A172 (cell line): ENCODE results near the gene RPL38. TPM values are rescaled to one million over a fixed set of nuclear protein-coding genes. Genes with fewer than 3 reads are reported as not detected.

Experiments used
- DNase-seq: peaks from one replicate; pipeline ENCODE4 v3.0.0-alpha.2; 2015; ENCODE audit warnings: low spot score
- total RNA-seq: library from RNA; depleted of rRNA; stranded (reverse); fragments of >200 nt; shearing (Covaris generic); gene quantifications from 2 replicates; pipeline ENCODE4 v1.2.3, GENCODE V29; 2014

RPL38 gene
- total RNA-seq, 1 experiment from 2014 or later: 1,058 TPM

DNA sequence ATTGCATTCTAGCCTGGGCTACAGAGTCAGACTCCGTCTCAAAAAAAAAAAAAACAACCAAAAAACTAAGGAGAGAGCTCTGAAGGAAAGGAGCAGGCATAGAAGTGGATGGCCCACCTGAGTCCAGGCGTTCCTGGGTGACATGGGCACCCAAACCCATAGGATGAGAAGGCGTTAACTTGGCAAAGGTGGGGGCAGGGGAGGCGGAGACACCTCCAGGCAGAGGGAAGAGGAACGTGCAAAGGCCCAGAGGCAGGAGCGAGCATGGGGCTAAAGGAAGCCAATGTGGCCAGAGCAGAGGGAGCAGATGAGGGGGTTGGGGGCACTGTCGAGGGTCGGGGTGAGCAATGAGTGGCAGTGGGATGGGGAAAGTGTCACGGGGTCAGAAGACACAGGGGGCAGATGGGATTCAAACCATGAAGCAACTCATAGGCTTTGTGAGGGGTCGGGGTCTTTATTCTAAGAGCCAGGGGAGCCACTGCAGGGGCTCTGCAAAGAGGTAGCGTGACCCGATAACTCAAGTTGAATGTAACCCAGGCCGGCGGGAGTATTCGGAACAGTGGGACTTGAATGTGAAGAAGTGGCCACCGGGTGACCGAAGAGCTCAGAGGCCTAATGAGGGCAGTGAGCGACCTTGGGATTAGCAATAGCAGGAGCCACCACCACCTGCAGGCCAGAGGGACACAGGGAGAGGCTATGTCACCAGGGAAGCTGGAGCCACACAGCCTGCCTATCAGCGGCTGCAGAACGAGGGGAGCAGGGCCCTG lies 21.7 kb downstream of the RPL38 start:
- no peak for DNase-seq

DNA sequence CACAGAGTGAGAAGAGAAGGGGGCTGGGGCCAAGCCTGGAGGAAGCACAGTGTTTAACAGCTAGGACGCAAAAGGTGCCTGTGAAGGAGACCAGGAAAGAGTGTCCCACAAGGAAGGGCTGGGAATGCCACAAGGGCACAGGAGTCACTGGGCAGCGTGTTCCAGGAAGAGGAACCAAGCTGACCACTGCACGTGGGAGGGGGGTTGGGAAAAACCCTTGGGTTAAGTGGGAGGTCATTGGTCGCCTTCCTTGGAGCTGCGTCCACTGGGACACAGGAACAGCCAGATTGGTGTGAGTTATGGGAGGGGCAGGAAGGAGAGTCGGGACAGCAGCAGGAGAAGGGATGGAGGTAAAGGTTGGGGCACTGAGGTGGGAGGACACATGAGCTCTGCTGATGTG lies 22.8 kb downstream of the RPL38 start:
- DNase-seq: no peak

GRCh38 chr17:74227271-74228080 lies 24.0 kb downstream of the RPL38 start:
- DNase-seq: no peak

GRCh38 chr17:74228306-74228978 lies 25.0 kb downstream of the RPL38 start:
- no peak for DNase-seq

GRCh38 chr17:74230896-74231295 lies 27.4 kb downstream of the RPL38 start:
- no peak for DNase-seq

- DNase-seq: no peak
Observed at GRCh38 chr17:74231928-74232907, 28.7 kb downstream of the RPL38 start.

DNA sequence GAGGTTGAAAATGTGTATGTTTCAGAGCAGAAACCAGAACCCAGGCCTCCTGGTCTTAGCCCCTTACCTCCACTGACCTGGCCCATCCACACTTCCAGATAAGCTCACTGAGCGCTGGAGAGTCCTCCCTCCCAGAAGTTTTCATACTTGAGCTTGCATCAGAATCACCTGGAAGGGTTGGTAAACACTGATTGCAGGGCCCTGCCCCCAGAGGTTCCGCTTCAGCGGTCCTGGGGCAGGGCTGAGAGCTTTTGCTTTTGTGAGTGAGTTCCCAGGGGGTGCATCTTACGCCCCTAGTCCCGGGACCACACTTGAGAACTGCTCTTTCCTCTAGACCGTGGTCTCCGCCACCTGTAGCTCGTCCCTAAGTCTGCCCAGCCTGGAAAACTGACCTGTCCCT lies 30.5 kb downstream of the RPL38 start:
- DNase-seq: no peak

GRCh38 chr17:74234486-74234885 lies 31.0 kb downstream of the RPL38 start:
- no peak for DNase-seq

- no peak for DNase-seq
Observed at GRCh38 chr17:74235040-74235581, 31.6 kb downstream of the RPL38 start.

DNA sequence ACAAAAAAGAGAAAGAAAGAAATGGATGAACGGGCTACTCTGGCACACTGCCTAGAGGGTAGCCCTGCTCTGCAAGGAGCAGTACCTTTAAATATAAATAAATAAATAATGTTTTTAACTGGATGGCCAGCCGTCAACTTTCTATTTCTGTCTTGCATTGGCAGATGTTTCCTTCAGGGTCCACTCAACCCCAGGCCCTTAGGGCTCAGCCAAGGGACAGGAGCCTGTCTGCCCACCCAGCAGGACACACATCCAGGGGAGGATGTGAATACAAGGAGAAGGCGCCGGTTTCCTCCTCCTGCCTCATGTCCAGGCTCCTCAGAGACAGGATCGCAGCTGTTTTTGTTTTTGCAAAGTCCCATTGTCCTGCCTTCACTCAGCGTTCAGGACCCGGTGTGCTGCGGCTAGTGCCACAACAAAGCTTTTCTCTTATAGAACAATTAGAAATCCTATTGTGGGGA lies 32.5 kb downstream of the RPL38 start:
- DNase-seq: no peak

DNA sequence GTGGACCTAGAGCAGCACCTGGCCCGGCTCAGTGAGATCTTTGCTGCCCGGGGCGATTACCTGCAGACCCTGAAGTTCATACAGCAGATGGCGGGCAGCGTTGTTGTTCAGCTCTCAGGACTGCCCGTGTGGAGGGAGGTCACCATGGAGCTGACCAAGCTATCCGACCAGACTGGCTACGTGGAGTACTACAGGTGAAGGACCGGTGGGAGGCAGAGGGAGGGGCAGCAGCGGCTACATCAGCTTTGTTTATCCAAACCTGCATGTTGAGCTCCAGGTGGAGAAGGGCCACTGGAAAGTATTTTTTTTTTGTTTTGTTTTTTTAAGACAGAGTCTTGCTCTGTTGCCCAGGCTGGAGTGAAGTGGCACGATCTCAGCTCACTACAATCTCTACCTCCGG lies 33.8 kb downstream of the RPL38 start:
- DNase-seq: no peak

- no peak for DNase-seq
Observed at GRCh38 chr17:74239172-74239571, 35.7 kb downstream of the RPL38 start.

DNA sequence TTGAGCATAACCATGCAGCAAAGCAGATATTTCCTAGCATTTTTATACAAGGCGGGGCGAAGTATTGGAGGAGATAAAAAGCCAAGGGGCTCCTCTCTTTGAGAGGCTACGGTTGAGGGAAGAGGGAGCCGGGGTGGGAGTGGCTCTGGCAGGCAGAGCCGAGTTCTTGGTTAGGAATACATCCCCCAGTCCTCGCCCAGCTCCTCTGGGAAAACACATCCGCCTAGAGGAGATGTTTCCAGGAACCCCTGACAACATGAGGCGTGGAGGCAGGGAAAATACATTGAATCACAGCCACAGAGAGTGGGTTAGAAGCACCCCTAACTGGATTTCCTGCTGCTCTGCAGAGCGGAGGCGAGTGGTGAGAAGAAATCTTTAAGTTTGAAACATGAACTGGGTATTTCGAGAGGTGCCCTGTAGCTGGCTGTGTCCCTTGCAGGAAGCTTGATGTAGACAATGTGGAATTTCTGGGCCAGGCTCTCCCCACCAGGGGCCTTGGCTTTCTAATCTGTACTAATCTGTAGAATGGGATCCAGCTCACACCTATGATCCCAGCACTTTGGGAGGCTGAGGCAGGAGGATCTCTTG lies 37.2 kb downstream of the RPL38 start:
- DNase-seq: no peak

DNA sequence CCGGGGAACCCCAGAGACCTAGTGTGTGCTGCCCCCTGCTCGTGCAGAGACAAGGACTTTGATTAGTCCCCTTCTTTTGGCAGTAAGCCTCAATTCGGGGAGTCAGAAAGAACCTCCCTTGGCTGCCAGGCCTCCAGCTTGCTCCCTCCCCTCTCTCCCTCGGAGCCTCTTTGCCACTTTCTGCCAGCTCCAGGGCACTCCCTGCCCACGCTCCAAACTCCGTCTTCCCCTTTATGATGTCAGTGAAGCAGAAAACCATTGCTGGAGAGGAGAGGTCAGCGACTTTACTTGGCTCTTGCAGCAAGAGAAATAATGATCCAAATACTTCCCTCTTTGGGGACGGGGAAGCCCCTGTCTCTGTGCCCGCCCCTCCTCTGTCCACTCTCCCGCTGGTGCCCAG lies 38.0 kb downstream of the RPL38 start:
- no peak for DNase-seq

DNA sequence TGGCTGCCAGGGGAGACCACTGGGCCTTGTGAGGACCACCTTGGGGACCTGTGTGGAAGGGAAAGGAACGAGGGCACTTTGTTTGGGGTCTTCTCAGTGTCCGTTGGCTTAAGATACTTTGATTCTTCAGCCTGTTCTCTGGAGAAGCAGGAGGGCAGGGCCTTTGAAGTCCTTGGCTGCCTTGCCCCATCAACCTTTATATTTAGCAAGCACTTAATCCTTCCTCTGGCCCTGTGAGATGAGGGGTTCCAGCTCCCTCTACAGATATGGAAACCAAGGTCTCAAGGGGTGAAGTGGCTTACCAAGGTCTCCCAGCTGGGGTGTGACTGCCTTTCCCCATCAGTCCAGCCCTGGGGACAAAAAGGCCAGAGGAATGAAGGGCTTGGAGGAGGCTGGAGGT lies 38.4 kb downstream of the RPL38 start:
- no peak for DNase-seq

DNA sequence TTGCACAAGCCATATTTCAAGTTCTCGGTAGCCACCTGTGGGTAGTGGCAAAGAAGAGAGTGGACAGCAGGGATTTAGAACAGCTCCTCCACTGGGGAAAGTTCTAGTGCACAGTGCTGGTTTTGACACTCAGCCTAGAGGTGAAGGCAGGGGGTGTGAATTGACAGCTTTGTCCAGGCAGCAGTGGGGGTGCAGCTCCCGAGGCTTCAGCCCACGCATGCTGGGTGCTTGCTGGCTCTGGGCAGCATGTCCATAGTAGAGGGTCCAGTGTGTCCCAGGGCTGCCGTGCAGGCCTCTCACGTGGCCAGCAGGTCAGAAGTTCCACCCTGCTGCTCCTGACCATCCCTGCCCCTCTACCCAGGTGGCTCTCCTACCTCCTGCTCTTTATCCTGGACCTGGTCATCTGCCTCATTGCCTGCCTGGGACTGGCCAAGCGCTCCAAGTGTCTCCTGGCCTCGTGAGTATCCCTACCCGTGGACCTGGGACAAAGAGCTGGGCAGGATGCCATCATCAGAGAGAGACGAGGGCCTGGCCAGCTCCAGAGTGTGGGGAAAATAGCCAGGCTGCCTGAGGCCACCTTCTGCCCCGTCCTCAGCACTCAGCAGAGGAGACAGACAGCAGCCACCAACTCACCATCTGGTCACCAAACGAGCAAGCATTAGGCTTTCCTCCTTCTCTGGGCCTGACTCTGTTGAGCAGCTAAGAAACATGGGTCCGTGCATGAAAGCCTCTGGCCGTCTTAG lies 39.7 kb downstream of the RPL38 start:
- no peak for DNase-seq

DNA sequence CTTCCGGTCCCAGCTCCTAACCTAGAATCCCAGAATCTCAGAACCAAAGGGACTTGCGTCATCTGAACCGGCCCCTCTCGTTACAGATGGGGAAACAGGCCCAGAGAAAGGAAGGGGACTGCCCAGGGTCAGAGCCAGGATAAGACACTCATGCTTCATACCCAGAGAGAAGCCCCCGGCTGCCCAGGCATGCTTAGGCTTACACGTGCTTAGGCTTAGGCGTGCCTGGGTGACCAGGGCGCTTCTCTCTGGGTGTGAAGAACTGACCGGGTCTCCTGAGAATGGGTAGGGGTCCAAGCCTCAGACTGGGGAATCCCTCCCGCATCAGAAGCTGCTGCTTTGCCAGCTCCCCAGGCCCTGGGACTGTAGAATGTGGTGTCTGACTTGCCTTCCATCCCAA lies 40.6 kb downstream of the RPL38 start:
- DNase-seq: no peak

GRCh38 chr17:74244548-74244947 lies 41.1 kb downstream of the RPL38 start:
- DNase-seq: no peak

DNA sequence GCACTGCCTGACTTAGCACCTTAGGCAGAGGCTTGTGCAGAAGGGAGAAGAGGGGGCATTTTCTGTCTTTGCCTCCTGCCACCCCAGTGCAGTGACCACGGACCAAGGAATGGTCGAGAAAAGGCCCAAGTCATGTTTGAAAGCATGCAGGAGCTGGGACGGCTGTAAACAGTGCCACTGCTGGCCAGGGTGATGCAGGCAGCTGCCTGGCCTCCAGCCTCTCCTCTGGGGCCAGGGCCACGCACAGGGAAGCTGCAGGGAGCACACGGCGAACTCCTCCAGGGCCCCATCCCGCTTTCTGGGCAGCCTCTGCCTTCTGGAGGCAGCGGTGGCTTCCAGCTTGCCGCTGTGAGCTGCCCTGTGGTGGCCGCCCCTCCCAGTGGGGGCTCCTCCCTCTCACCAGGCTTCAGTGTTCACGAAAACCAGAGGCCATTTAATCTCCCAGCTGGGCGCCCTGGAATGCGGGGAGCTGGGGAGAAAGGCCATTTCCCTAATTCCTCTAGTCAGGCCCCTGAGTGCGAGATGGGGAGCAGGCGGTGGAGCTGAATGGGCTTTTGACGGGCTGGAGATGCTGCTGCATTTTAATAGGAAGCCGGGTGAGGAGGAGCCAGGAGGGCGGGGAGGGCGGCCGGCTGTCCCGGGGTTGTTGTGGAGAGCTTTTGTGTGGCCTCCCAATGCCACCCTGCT lies 41.8 kb downstream of the RPL38 start:
- no peak for DNase-seq
